ENCODE data around the gene CCDC185. TPM values are rescaled to one million over a fixed set of nuclear protein-coding genes. Genes with fewer than 3 reads are reported as not detected.

The CCDC185 gene
- total RNA-seq, 1 experiment from 2014 or later = not detected

DNA sequence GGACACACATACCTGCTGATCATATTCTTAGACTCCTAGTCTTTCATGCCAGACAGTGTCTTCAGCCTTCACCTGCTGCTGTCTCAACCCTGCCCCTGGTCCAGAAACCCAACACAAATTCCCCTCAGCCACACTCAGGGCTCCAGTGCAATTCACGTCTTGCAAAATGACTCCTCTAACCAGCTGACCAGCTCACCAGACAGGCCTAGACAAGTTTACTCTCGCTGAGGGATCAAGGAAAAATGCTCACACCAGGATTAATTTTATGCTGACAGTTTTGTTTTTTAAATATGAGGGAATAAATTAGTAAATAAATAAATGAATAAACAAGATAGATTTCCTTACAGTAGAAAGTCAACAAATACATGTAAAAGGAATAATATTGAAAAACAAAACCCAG lies 28.5 kb downstream of the CCDC185 start:
- no peaks in the 10 kb centered on the region for H4K20me1 ChIP-seq (ENCODE audit: insufficient read depth)
- no peak overlapping the region for H3K27ac ChIP-seq
- no peaks in the 10 kb centered on the region for H3K9me3 ChIP-seq (ENCODE audit: insufficient read depth, low read depth)
- DNase-seq = peak in 1 of 2 experiments; percentile 24
- H3K36me3 ChIP-seq (ENCODE audit: low read depth) = no peaks in the 10 kb centered on the region
- ChIA-PET CTCF (no interaction called here), POLR2A (ENCODE audit: unreplicated experiment) (no interaction called here)
- no peaks in the 10 kb centered on the region for H3K9me2 ChIP-seq (ENCODE audit: insufficient read depth)
- 0 out of 2 replicates have a peak, but pooled peaks cover 4% of the 10 kb centered on the region for H3K4me1 ChIP-seq (replicated peaks; ENCODE audit: insufficient read depth)
- H3F3A ChIP-seq (ENCODE audit: insufficient read depth, low read depth) = no peaks in the 10 kb centered on the region
- no peak overlapping the region for H3K4me3 ChIP-seq
- intact Hi-C loops (cut with micrococcal nuclease; ENCODE audit: unreplicated experiment) = no loop called here
- H3K4me2 ChIP-seq = no peak overlapping the region
- TF ChIP-seq, protein P1, sequence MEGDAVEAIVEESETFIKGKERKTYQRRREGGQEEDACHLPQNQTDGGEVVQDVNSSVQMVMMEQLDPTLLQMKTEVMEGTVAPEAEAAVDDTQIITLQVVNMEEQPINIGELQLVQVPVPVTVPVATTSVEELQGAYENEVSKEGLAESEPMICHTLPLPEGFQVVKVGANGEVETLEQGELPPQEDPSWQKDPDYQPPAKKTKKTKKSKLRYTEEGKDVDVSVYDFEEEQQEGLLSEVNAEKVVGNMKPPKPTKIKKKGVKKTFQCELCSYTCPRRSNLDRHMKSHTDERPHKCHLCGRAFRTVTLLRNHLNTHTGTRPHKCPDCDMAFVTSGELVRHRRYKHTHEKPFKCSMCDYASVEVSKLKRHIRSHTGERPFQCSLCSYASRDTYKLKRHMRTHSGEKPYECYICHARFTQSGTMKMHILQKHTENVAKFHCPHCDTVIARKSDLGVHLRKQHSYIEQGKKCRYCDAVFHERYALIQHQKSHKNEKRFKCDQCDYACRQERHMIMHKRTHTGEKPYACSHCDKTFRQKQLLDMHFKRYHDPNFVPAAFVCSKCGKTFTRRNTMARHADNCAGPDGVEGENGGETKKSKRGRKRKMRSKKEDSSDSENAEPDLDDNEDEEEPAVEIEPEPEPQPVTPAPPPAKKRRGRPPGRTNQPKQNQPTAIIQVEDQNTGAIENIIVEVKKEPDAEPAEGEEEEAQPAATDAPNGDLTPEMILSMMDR (conservative IDR thresholded peaks at IDR 0.05) = no peak
- TF ChIP-seq EZH2 (IDR thresholded peaks at IDR 0.05; ENCODE audit: low read depth) = no peak
- H3K79me2 ChIP-seq (ENCODE audit: low read depth) = no peaks in the 10 kb centered on the region
- H2AFZ ChIP-seq = no peak overlapping the region
- 0 out of 2 replicates have a peak, but pooled peaks cover 5% of the 10 kb centered on the region for H3K27me3 ChIP-seq (ENCODE audit: insufficient read depth, low read depth)
- no TSS peak for BruUV-seq (replicated peaks)

DNA sequence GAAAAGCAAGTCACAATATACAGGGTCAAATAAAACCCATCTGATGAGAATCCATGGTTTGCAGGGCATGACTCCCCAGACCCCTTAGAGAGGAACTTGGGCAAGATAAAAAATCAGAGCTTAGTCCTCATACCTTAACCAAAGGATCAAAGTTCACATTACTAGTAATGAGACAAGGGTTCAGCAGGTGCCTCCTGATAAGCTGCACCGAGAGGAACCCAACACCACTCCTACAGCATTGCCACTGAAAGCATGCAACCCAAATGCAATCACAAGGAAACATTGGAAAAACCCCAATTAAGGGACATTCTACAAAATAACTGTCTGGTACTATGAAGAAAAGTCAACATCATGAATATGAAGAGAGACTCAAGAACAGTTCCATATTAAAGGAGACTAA lies 29.7 kb downstream of the CCDC185 start:
- no peaks in the 10 kb centered on the region for H3K9me2 ChIP-seq (ENCODE audit: insufficient read depth)
- TF ChIP-seq, protein P1 (conservative IDR thresholded peaks at IDR 0.05) = no peak
- no peak for TF ChIP-seq EZH2 (IDR thresholded peaks at IDR 0.05; ENCODE audit: low read depth)
- no peak overlapping the region for H2AFZ ChIP-seq
- H3F3A ChIP-seq (ENCODE audit: insufficient read depth, low read depth) = no peaks in the 10 kb centered on the region
- no peaks in the 10 kb centered on the region for H3K27me3 ChIP-seq (ENCODE audit: insufficient read depth, low read depth)
- H3K9me3 ChIP-seq (ENCODE audit: insufficient read depth, low read depth) = no peaks in the 10 kb centered on the region
- no peak overlapping the region for H3K27ac ChIP-seq
- no peaks in the 10 kb centered on the region for H4K20me1 ChIP-seq (ENCODE audit: insufficient read depth)
- H3K4me1 ChIP-seq (replicated peaks; ENCODE audit: insufficient read depth) = 0 out of 2 replicates have a peak, but pooled peaks cover 4% of the 10 kb centered on the region
- no peaks in the 10 kb centered on the region for H3K36me3 ChIP-seq (ENCODE audit: low read depth)
- no peak overlapping the region for H3K4me2 ChIP-seq
- intact Hi-C loops (cut with micrococcal nuclease; ENCODE audit: unreplicated experiment) = no loop called here
- POLR2A ChIA-PET (ENCODE audit: unreplicated experiment) = no interaction called here
- DNase-seq = no peak
- CTCF ChIA-PET = no interaction called here
- H3K4me3 ChIP-seq = no peak overlapping the region
- H3K79me2 ChIP-seq (ENCODE audit: low read depth) = no peaks in the 10 kb centered on the region
- BruUV-seq (replicated peaks) = no TSS peak

DNA sequence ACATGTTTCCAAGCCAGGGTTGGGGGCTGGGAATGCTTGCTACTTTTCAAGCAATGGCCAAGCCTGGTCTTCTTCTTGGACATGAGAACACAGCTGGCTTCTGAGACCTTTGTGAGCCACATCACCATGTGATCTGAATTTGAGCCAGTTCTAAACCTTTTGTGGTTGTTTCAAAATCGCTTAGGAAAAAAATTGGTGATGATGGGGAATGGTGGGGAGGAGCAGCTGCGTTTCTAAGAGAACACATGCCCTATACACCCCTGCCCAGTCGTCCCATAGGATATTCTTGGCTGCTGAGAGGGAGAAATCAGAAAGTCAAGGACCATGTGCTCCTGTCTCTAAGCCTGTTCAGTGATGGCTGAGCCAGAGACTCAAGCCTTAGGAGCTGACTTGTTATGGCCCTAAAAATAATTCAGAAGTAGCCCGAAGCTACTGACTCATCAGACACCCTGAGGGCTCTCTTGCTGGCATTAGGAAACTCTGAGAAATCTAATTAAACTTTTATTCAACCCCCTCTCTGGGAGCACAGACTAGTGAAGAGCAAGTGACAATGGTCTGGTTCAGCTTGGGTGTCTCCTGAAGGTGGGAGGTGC lies 30.5 kb downstream of the CCDC185 start:
- POLR2A ChIA-PET (ENCODE audit: unreplicated experiment) = interaction anchor here (0.7 kb wide), 1 partner anchor 16 kb away, joined by 3 read pairs; no protein-coding TSS in a partner anchor
- DNase-seq = no peak
- intact Hi-C loops (cut with micrococcal nuclease; ENCODE audit: unreplicated experiment) = no loop called here
- Histone ChIP-seq H3K4me1 (replicated peaks; ENCODE audit: insufficient read depth) (0 out of 2 replicates have a peak, but pooled peaks cover 4% of the 10 kb centered on the region), H3K36me3 (ENCODE audit: low read depth) (no peaks in the 10 kb centered on the region), H3K79me2 (ENCODE audit: low read depth) (no peaks in the 10 kb centered on the region), H3K4me2 (no peak overlapping the region), H4K20me1 (ENCODE audit: insufficient read depth) (no peaks in the 10 kb centered on the region), H3K9me3 (ENCODE audit: insufficient read depth, low read depth) (no peaks in the 10 kb centered on the region; the same call in 1 of the 2 replicates), H2AFZ (no peak overlapping the region), H3K4me3 (no peak overlapping the region), H3K27me3 (ENCODE audit: insufficient read depth, low read depth) (no peaks in the 10 kb centered on the region), H3K27ac (no peak overlapping the region), H3K9me2 (ENCODE audit: insufficient read depth) (no peaks in the 10 kb centered on the region), H3F3A (ENCODE audit: insufficient read depth, low read depth) (no peaks in the 10 kb centered on the region)
- CTCF ChIA-PET = interaction anchor here (0.6 kb wide), 1 partner anchor 57 kb away, joined by 6 read pairs; no protein-coding TSS in a partner anchor
- no TSS peak for BruUV-seq (replicated peaks)
- TF ChIP-seq, protein P1 (conservative IDR thresholded peaks at IDR 0.05) = no peak
- TF ChIP-seq EZH2 (IDR thresholded peaks at IDR 0.05; ENCODE audit: low read depth) = no peak

All from PC-9 (cell line).